Panc1 (cell line): Measurements from ENCODE around the gene ARFRP1. TPM values are rescaled to one million over a fixed set of nuclear protein-coding genes. Genes with fewer than 3 reads are reported as not detected.

Source experiments
- ATAC-seq: fragments of 200-7000 bp; cut with Tn5 transposase; 2 replicates; pipeline ENCODE4 v1.9.1; 2020; ENCODE audit warnings: mild to moderate bottlenecking, moderate library complexity
- BruUV-seq: library from RNA; stranded (reverse); fragments of 400-500 nt; replicated peaks from 2 replicates; lab custom pipeline; 2021; lab: Mats Ljungman, UMichigan
- CTCF ChIA-PET: fragments of 300-600 bp; sonication (Branson Sonifier 250); formaldehyde crosslinking; loops from one replicate; lab custom pipeline; 2022; ENCODE audit warnings: antibody characterized with exemption; lab: Charles Lee
- POLR2A ChIA-PET: fragments of 300-600 bp; sonication (Branson Sonifier 250); formaldehyde crosslinking; loops from one replicate; lab custom pipeline; 2022; ENCODE audit warnings: antibody characterized with exemption; lab: Charles Lee
- DNase-seq: peaks from one replicate; pipeline ENCODE4 v3.0.0-alpha.2; 2010; ENCODE audit warnings: low read depth, low spot score
- H3K27ac ChIP-seq: 2 replicates; pipeline ENCODE4 v1.5.1; 2011; ENCODE audit warnings: mild to moderate bottlenecking, low read length, inconsistent platforms
- H3K27me3 ChIP-seq: fragments of 200-500 bp; sonication (Bioruptor generic); 2 replicates; pipeline ENCODE4 v1.6.0; 2014; ENCODE audit warnings: low read length, inconsistent platforms; ENCODE audit not compliant: control insufficient read depth, insufficient read depth
- H3K36me3 ChIP-seq: fragments of 200-500 bp; sonication (Bioruptor generic); 2 replicates; pipeline ENCODE4 v1.5.1; 2014; ENCODE audit warnings: inconsistent platforms, mild to moderate bottlenecking, low read length, moderate library complexity; ENCODE audit not compliant: control insufficient read depth, insufficient read depth
- H3K4me1 ChIP-seq: 2 replicates; pipeline ENCODE4 v1.5.1; 2011; ENCODE audit warnings: inconsistent platforms, mild to moderate bottlenecking, low read length, moderate library complexity; ENCODE audit not compliant: control insufficient read depth, insufficient read depth
- H3K4me3 ChIP-seq, 2 experiments: 2 replicates each; pipeline ENCODE4 v1.5.1; 2011 to 2012; ENCODE audit warnings: low read depth in 2 of 2, low read length in 2 of 2, mild to moderate bottlenecking in 2 of 2, inconsistent platforms in 1 of 2, moderate library complexity in 1 of 2
- H3K9me3 ChIP-seq: fragments of 200-500 bp; sonication (Bioruptor generic); 2 replicates; pipeline ENCODE4 v1.5.1; 2014; ENCODE audit warnings: low read depth, mild to moderate bottlenecking, inconsistent platforms, low read length, moderate library complexity; ENCODE audit not compliant: control insufficient read depth, insufficient read depth
- POLR2AphosphoS5 ChIP-seq: IDR thresholded peaks from 2 replicates; pipeline ENCODE4 v1.6.1; 2012; ENCODE audit warnings: mild to moderate bottlenecking, low read depth, low read length, moderate library complexity
- SIN3A ChIP-seq: IDR thresholded peaks from 2 replicates; pipeline ENCODE4 v1.6.1; 2012; ENCODE audit warnings: low read depth, mild to moderate bottlenecking, low read length, moderate library complexity, borderline replicate concordance; ENCODE audit not compliant: insufficient read depth
- TCF7L2 ChIP-seq: IDR thresholded peaks from 2 replicates; pipeline ENCODE4 v1.6.1; 2011; ENCODE audit warnings: mild to moderate bottlenecking, low read depth, low read length, inconsistent platforms
- in situ Hi-C: cut with HindIII; loops from 2 replicates; pipeline ENCODE4 v1.10.0; 2016; ENCODE audit warnings: low sequenced_read_pairs, low pct_unique_long_range_greater_than_20kb
- intact Hi-C: fragments of 100-400 bp; cut with micrococcal nuclease; formaldehyde crosslinking; loops from one replicate; pipeline ENCODE4 v1.10.0; 2022; ENCODE audit not compliant: unreplicated experiment
- total RNA-seq: library from RNA; stranded (reverse); gene quantifications from one replicate; pipeline ENCODE4 v1.2.1, GENCODE V29; 2021; ENCODE audit not compliant: unreplicated experiment
- TF ChIP-seq, protein P1 (sequence below), 2 experiments: IDR thresholded peaks; 2 replicates each; pipeline ENCODE4 v1.6.1; 2011 to 2012; ENCODE audit warnings: low read depth in 2 of 2, control low read depth in 1 of 2, low read length in 1 of 2, mild to moderate bottlenecking in 1 of 2, moderate library complexity in 1 of 2; ENCODE audit not compliant: insufficient read depth in 1 of 2
- TF ChIP-seq, protein P2 (sequence below): fragments of 450-650 bp; IDR thresholded peaks from 2 replicates; pipeline ENCODE4 v1.5.1; 2017; ENCODE audit warnings: mild to moderate bottlenecking

Gene ARFRP1
- total RNA-seq, 1 experiment from 2014 or later, result 57.9 TPM

GRCh38 chr20:63688228-63689045 lies 19.3 kb downstream of the ARFRP1 start:
- DNase-seq (no peak), ATAC-seq (no peak)
- Histone ChIP-seq H3K27ac (0 out of 2 replicates have a peak overlapping the region, but pooled peaks have one; percentile 29), H3K36me3 (no peaks in the 10 kb centered on the region), H3K27me3 (no peaks in the 10 kb centered on the region), H3K9me3 (no peaks in the 10 kb centered on the region), H3K4me3 (no peak overlapping the region), H3K4me1 (peaks cover 26% of the 10 kb centered on the region)
- BruUV-seq, result no TSS peak
- ChIA-PET CTCF (no interaction called here), POLR2A (no interaction called here)
- 0 out of 2 replicates have a peak, but pooled peaks have one; percentile 25 for TF ChIP-seq SIN3A
- TF ChIP-seq, protein P1, sequence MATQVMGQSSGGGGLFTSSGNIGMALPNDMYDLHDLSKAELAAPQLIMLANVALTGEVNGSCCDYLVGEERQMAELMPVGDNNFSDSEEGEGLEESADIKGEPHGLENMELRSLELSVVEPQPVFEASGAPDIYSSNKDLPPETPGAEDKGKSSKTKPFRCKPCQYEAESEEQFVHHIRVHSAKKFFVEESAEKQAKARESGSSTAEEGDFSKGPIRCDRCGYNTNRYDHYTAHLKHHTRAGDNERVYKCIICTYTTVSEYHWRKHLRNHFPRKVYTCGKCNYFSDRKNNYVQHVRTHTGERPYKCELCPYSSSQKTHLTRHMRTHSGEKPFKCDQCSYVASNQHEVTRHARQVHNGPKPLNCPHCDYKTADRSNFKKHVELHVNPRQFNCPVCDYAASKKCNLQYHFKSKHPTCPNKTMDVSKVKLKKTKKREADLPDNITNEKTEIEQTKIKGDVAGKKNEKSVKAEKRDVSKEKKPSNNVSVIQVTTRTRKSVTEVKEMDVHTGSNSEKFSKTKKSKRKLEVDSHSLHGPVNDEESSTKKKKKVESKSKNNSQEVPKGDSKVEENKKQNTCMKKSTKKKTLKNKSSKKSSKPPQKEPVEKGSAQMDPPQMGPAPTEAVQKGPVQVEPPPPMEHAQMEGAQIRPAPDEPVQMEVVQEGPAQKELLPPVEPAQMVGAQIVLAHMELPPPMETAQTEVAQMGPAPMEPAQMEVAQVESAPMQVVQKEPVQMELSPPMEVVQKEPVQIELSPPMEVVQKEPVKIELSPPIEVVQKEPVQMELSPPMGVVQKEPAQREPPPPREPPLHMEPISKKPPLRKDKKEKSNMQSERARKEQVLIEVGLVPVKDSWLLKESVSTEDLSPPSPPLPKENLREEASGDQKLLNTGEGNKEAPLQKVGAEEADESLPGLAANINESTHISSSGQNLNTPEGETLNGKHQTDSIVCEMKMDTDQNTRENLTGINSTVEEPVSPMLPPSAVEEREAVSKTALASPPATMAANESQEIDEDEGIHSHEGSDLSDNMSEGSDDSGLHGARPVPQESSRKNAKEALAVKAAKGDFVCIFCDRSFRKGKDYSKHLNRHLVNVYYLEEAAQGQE (IDR thresholded peaks at IDR 0.05; ENCODE audit: insufficient read depth in 1 of 2, low read depth in 2 of 2, low read length in 1 of 2), result no peak
- intact Hi-C loops, result no loop called here
- in situ Hi-C loops, result no loop called here

- no TSS peak for BruUV-seq
- Histone ChIP-seq H3K27ac (peak overlapping the region; percentile 29; the same call in 1 of the 2 replicates), H3K9me3 (no peaks in the 10 kb centered on the region), H3K36me3 (no peaks in the 10 kb centered on the region), H3K4me1 (peaks cover 34% of the 10 kb centered on the region), H3K27me3 (no peaks in the 10 kb centered on the region), H3K4me3 (no peak overlapping the region)
- DNase-seq, result no peak
- TF ChIP-seq SIN3A, result no peak
- TF ChIP-seq, protein P1 (IDR thresholded peaks at IDR 0.05; ENCODE audit: insufficient read depth in 1 of 2, low read depth in 2 of 2, low read length in 1 of 2), result no peak
- TF ChIP-seq POLR2AphosphoS5, result no peak
- TF ChIP-seq TCF7L2, result no peak
- TF ChIP-seq, protein P2, sequence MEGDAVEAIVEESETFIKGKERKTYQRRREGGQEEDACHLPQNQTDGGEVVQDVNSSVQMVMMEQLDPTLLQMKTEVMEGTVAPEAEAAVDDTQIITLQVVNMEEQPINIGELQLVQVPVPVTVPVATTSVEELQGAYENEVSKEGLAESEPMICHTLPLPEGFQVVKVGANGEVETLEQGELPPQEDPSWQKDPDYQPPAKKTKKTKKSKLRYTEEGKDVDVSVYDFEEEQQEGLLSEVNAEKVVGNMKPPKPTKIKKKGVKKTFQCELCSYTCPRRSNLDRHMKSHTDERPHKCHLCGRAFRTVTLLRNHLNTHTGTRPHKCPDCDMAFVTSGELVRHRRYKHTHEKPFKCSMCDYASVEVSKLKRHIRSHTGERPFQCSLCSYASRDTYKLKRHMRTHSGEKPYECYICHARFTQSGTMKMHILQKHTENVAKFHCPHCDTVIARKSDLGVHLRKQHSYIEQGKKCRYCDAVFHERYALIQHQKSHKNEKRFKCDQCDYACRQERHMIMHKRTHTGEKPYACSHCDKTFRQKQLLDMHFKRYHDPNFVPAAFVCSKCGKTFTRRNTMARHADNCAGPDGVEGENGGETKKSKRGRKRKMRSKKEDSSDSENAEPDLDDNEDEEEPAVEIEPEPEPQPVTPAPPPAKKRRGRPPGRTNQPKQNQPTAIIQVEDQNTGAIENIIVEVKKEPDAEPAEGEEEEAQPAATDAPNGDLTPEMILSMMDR, result no peak
- ChIA-PET POLR2A (interaction anchor here (0.6 kb wide), 1 partner anchor 46 kb away, joined by 3 read pairs; no protein-coding TSS in a partner anchor), CTCF (no interaction called here)
- no peak for ATAC-seq
- intact Hi-C loops (no loop called here), in situ Hi-C loops (no loop called here)
These were observed 20.2 kb downstream of the ARFRP1 start for GRCh38 chr20:63687419-63688178.
